ENCODE measurements around the gene MAPK13.

GRCh38 chr6:36119209-36119608 lies 11.1 kb upstream of the MAPK13 start:
- TF ChIP-seq CTCF (conservative IDR thresholded peaks at IDR 0.05), result no peak
- no peak for TF ChIP-seq EZH2 (IDR thresholded peaks at IDR 0.05; ENCODE audit: low read depth)

All from PC-9 (cell line).